ENCODE measurements around the gene FHL2. TPM values are rescaled to one million over a fixed set of nuclear protein-coding genes. Genes with fewer than 3 reads are reported as not detected.

Gene FHL2
- total and polyA plus RNA-seq, 9 of the 15 experiments (the other 6 are each of a cell fraction or from before 2014, with no cell fraction given): 7.5 to 33.1 (median 23.9) TPM

DNA sequence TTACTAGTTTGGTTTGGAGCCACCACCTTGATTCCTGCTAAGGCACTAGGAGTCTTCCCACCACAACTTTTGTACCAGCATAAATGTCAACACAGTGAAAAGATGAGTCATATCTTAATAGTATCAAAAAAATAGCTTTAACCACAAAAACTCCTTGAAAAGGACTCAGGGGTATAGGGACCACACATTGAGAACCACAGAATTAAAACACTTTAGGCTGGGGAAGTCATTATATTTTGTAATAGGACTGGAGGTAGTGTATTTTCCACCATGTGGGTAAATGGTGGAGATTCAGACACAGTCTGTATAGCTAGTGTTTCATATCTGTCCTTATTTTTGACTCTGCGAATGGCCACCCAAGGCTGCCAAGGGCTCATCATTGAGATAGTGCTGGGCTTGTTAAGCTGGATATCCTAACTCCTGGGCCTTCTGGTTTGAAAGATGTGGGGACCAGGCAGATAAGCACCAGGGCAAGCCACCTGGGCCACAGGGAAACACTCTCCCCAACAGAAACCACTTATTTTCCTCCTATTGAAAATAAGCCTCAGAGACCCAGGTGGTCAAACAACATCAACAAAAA lies 19.1 kb upstream of the FHL2 start (continued):
- TF ChIP-seq, protein P1, sequence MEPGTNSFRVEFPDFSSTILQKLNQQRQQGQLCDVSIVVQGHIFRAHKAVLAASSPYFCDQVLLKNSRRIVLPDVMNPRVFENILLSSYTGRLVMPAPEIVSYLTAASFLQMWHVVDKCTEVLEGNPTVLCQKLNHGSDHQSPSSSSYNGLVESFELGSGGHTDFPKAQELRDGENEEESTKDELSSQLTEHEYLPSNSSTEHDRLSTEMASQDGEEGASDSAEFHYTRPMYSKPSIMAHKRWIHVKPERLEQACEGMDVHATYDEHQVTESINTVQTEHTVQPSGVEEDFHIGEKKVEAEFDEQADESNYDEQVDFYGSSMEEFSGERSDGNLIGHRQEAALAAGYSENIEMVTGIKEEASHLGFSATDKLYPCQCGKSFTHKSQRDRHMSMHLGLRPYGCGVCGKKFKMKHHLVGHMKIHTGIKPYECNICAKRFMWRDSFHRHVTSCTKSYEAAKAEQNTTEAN (CRISPR knock-in tag; IDR thresholded peaks at IDR 0.05): no peak
- no peak for TF ChIP-seq DNMT1 (IDR thresholded peaks at IDR 0.05)
- TF ChIP-seq, protein P2, sequence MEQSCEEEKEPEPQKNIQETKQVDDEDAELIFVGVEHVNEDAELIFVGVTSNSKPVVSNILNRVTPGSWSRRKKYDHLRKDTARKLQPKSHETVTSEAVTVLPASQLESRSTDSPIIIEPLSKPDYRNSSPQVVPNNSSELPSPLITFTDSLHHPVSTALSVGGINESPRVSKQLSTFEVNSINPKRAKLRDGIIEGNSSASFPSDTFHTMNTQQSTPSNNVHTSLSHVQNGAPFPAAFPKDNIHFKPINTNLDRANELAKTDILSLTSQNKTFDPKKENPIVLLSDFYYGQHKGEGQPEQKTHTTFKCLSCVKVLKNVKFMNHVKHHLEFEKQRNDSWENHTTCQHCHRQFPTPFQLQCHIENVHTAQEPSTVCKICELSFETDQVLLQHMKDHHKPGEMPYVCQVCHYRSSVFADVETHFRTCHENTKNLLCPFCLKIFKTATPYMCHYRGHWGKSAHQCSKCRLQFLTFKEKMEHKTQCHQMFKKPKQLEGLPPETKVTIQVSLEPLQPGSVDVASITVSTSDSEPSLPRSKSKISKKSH (CRISPR knock-in tag; IDR thresholded peaks at IDR 0.05): no peak
- TF ChIP-seq NRF1 (conservative IDR thresholded peaks at IDR 0.05 in 1 of 2, IDR thresholded peaks at IDR 0.05 in 1 of 2): no peak
- TF ChIP-seq TBL1XR1 (IDR thresholded peaks at IDR 0.05; ENCODE audit: low read length in 2 of 2): peak; percentile 12 to 44; a peak in 2 of 4 replicates
- peak; percentile 49; the same call in 1 of the 2 replicates for TF ChIP-seq PHB2 (IDR thresholded peaks at IDR 0.05; ENCODE audit: low read depth)
- TF ChIP-seq CBFA2T2 (conservative IDR thresholded peaks at IDR 0.05): peak; percentile 95
- TF ChIP-seq ATF7 (IDR thresholded peaks at IDR 0.05): no peak
- peak; percentile 61 for TF ChIP-seq SMARCA4 (IDR thresholded peaks at IDR 0.05)
- no peak for TF ChIP-seq IFI16 (CRISPR knock-in tag; IDR thresholded peaks at IDR 0.05)
- TF ChIP-seq, protein P3, sequence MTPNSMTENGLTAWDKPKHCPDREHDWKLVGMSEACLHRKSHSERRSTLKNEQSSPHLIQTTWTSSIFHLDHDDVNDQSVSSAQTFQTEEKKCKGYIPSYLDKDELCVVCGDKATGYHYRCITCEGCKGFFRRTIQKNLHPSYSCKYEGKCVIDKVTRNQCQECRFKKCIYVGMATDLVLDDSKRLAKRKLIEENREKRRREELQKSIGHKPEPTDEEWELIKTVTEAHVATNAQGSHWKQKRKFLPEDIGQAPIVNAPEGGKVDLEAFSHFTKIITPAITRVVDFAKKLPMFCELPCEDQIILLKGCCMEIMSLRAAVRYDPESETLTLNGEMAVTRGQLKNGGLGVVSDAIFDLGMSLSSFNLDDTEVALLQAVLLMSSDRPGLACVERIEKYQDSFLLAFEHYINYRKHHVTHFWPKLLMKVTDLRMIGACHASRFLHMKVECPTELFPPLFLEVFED (CRISPR knock-in tag; conservative IDR thresholded peaks at IDR 0.05): no peak
- TF ChIP-seq GATA2 (CRISPR knock-in tag; IDR thresholded peaks at IDR 0.05): peak; percentile 68; the same call in 1 of the 2 replicates
- no peak for TF ChIP-seq PRMT5 (CRISPR knock-in tag; IDR thresholded peaks at IDR 0.05)
- no peak for TF ChIP-seq TBP (optimal IDR thresholded peaks at IDR 0.05; ENCODE audit: low read depth, low read length)
- peak; percentile 87 for TF ChIP-seq NCOR1 (IDR thresholded peaks at IDR 0.05)
- TF ChIP-seq, protein P4, sequence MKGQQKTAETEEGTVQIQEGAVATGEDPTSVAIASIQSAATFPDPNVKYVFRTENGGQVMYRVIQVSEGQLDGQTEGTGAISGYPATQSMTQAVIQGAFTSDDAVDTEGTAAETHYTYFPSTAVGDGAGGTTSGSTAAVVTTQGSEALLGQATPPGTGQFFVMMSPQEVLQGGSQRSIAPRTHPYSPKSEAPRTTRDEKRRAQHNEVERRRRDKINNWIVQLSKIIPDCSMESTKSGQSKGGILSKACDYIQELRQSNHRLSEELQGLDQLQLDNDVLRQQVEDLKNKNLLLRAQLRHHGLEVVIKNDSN (CRISPR knock-in tag; IDR thresholded peaks at IDR 0.05): no peak
- TF ChIP-seq, protein P5, sequence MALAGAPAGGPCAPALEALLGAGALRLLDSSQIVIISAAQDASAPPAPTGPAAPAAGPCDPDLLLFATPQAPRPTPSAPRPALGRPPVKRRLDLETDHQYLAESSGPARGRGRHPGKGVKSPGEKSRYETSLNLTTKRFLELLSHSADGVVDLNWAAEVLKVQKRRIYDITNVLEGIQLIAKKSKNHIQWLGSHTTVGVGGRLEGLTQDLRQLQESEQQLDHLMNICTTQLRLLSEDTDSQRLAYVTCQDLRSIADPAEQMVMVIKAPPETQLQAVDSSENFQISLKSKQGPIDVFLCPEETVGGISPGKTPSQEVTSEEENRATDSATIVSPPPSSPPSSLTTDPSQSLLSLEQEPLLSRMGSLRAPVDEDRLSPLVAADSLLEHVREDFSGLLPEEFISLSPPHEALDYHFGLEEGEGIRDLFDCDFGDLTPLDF (CRISPR knock-in tag; IDR thresholded peaks at IDR 0.05): no peak
- no peak for TF ChIP-seq NFYB (IDR thresholded peaks at IDR 0.05; ENCODE audit: extremely low read depth, insufficient read length)
